Activated CD8-positive, alpha-beta memory T cell treated with anti-CD3 and anti-CD28 coated beads, Interleukin-2, amount 10 ng/mL, durations not matched to agents 7 days and 5 days (primary cell): ENCODE measurements around the gene CRADD. TPM values are rescaled to one million over a fixed set of nuclear protein-coding genes. Genes with fewer than 3 reads are reported as not detected.
A peak's percentile ranks its signal among the peaks of the same experiment; 100 is the strongest.

Source experiments
- ATAC-seq: fragments of 150-1000 bp; cut with Tn5 transposase; one replicate; pipeline ENCODE4 v1.10.0; 2021; ENCODE audit warnings: moderate library complexity
- CTCF ChIA-PET: fragments of 350-600 bp; sonication (Branson Sonifier 250); formaldehyde crosslinking; loops from one replicate; lab custom pipeline; 2021; ENCODE audit warnings: antibody characterized with exemption; lab: Charles Lee
- DNase-seq: peaks from one replicate; pipeline ENCODE4 v3.0.0-alpha.2; 2020
- H3K27ac Mint-ChIP-seq: one replicate; pipeline ENCODE4 v1.8.0; 2021; ENCODE audit warnings: mild to moderate bottlenecking, mixed read lengths
- H3K27me3 Mint-ChIP-seq: one replicate; pipeline ENCODE4 v1.8.0; 2021; ENCODE audit warnings: mixed read lengths
- H3K36me3 Mint-ChIP-seq: one replicate; pipeline ENCODE4 v1.8.0; 2021; ENCODE audit warnings: mild to moderate bottlenecking, mixed read lengths
- H3K4me1 Mint-ChIP-seq: one replicate; pipeline ENCODE4 v1.8.0; 2021; ENCODE audit warnings: mixed read lengths
- H3K4me3 Mint-ChIP-seq: one replicate; pipeline ENCODE4 v1.8.0; 2021; ENCODE audit warnings: mild to moderate bottlenecking, moderate library complexity, mixed read lengths
- H3K9me3 Mint-ChIP-seq: one replicate; pipeline ENCODE4 v1.8.0; 2022; ENCODE audit warnings: low read depth, mixed read lengths
- total RNA-seq, 2 experiments: library from RNA; stranded (reverse); gene quantifications; one replicate each; pipeline ENCODE4 v1.2.3, GENCODE V29; 2021

Gene CRADD
- total RNA-seq, 2 experiments from 2014 or later: 10.8 to 13.1 TPM

DNA sequence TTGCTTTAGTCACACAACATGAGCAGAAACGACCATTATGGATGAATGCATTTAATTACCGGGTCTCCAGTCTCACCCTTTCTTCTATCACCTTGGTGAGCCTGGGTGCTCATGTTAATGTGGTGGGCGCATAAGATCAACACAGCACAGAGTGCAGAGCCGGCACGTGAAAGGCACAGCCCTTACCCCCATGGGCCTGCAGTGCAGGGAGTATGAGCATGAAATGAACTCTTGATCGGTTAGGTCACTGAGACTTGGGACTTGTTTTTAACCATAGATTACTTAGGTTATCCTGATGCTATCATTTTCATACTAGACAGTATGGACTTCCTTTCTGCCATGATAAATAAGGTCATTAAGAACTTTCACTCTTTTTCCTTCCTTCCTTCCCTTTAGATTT lies 156.8 kb downstream of the CRADD start:
- CTCF ChIA-PET: no interaction called here
- no peak for ATAC-seq
- Mint-ChIP-seq H3K27me3 (no peaks in the 10 kb centered on the region), H3K27ac (no peak overlapping the region), H3K36me3 (no peaks in the 10 kb centered on the region), H3K4me1 (no peaks in the 10 kb centered on the region), H3K4me3 (no peak overlapping the region), H3K9me3 (no peaks in the 10 kb centered on the region)
- no peak for DNase-seq

DNA sequence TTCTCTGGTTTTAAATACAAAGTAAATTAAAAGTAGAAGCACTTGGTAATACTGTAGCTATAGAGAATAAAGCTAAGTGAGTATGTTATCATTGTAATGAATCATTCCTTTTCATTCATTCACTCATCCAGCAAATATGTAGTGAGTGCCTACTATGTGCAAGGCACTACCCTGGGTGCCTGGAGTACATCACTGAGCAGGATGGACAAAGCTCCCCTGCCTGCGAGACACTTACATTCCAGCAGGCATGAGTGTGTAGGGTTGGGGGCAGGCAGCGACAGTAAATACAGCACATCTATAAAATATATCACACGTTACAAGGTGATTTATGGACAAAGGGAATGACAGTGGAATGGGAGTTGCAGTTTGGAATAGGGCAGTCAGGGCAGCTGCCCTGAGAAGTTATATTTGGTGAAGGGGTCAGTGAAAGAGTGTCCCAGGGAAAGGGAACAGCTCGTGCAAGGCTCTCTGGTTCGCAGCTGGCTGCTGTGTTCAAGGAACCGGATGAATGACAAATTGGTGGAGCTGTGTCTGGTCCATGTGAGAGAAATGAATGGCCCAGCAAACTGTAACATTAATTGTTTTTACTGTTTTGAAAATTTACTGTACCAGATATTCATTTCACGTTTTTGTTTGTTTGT lies 159.6 kb downstream of the CRADD start:
- ATAC-seq (no peak), DNase-seq (no peak)
- no peaks in the 10 kb centered on the region for H3K9me3 Mint-ChIP-seq
- H3K27ac Mint-ChIP-seq: no peak overlapping the region
- no peaks in the 10 kb centered on the region for H3K36me3 Mint-ChIP-seq
- no peaks in the 10 kb centered on the region for H3K4me1 Mint-ChIP-seq
- CTCF ChIA-PET: interaction anchor here (0.8 kb wide), 1 partner anchor 68 kb away, joined by 3 read pairs; no protein-coding TSS in a partner anchor
- no peaks in the 10 kb centered on the region for H3K27me3 Mint-ChIP-seq
- H3K4me3 Mint-ChIP-seq: no peak overlapping the region

DNA sequence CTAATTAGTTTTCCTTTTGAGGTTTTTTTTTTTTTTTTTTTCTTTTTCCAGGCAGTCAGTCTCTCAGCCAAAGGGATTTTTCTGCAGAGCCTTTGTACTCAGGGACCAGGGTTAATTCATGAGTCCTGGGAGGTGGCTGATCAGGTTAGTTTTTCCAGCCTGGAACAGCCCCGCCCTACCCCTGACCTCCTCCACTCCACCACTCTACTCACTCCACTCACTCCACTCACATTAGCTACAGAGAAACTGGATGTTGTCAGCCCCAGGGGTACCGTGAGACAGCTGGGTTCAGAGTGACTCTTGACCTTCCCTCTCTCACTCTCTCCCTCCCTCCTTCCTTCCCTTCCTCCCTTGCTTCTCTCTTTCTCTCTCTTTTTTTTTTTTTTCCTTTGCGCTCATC lies 161.0 kb downstream of the CRADD start:
- DNase-seq (no peak), ATAC-seq (no peak)
- no peaks in the 10 kb centered on the region for H3K4me1 Mint-ChIP-seq
- H3K4me3 Mint-ChIP-seq: no peak overlapping the region
- H3K9me3 Mint-ChIP-seq: no peaks in the 10 kb centered on the region
- CTCF ChIA-PET: no interaction called here
- no peaks in the 10 kb centered on the region for H3K27me3 Mint-ChIP-seq
- H3K36me3 Mint-ChIP-seq: no peaks in the 10 kb centered on the region
- no peak overlapping the region for H3K27ac Mint-ChIP-seq

DNA sequence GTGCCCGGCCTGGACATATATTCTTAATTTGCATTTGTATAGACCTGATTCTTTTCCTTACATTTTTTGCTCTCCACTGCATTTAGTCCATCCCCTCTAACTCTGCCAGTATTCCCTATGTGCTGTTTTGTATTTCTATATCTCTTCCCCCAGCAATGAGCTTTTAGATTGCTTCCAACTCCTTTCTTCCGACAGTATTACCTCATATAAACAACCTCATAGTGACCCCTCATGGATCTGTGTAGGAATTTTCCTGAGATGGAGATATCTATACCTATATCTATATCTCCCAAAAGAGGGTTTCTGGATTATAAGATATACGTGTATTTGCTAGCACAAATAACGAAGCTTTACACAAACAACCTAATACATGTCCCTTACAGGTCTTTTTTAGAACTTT lies 161.9 kb downstream of the CRADD start:
- no peaks in the 10 kb centered on the region for H3K9me3 Mint-ChIP-seq
- DNase-seq (no peak), ATAC-seq (no peak)
- no peak overlapping the region for H3K4me3 Mint-ChIP-seq
- no peaks in the 10 kb centered on the region for H3K27me3 Mint-ChIP-seq
- CTCF ChIA-PET: no interaction called here
- H3K36me3 Mint-ChIP-seq: no peaks in the 10 kb centered on the region
- H3K4me1 Mint-ChIP-seq: no peaks in the 10 kb centered on the region
- H3K27ac Mint-ChIP-seq: no peak overlapping the region

DNA sequence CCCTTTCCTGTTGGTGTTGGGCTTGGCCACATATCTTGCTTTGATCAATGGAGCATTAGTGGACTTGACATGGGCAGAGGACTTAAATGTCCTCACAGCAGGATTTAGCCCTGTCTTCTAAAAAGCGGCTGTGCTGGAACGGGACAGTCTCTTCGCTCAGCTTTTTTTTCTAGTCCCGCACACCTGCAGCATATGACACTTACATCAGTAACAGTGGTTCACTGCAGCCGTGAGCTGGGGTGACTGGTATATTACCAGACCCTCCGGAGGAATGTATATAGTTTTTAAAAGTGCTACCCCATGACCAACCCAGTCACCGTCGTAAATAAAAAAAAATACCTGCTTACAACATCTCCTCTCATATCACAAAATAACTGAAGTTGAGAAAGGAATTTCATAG lies 164.5 kb downstream of the CRADD start:
- ATAC-seq (no peak), DNase-seq (no peak)
- Mint-ChIP-seq H3K9me3 (no peaks in the 10 kb centered on the region), H3K36me3 (peaks cover 9% of the 10 kb centered on the region), H3K27ac (no peak overlapping the region), H3K27me3 (no peaks in the 10 kb centered on the region), H3K4me1 (peaks cover 5% of the 10 kb centered on the region), H3K4me3 (no peak overlapping the region)
- CTCF ChIA-PET: no interaction called here

DNA sequence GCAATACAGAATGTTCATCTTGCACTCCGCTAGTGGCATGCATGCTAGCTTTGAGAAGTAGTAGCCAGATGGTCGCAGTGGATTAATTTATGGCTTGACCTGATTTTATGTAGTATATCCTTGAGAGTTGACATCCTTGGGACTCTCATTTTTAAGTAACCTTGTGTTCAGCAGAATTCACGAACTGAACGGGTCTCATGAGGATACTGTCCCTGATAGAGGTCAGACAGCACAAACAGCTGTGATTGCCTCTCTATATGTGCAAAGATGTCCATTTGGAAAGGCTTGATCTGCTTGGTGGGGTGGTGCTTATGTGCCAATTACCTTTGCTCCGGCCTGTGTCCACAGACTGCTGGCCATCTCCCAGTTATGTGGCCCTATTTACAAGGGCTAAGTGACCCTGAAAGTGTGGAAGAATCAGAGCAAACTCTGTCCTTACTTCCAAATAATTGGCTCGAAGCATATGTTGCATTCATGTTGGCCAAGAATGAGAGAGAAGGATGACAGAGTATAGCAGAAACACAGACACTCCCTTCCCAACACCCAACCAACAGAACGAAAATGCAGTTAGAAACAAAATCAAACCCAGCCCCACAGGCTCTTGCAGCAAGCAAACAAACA lies 167.1 kb downstream of the CRADD start:
- Mint-ChIP-seq H3K36me3 (peaks cover 17% of the 10 kb centered on the region), H3K27me3 (no peaks in the 10 kb centered on the region), H3K4me1 (peaks cover 27% of the 10 kb centered on the region), H3K4me3 (no peak overlapping the region), H3K27ac (no peak overlapping the region), H3K9me3 (peaks cover 3% of the 10 kb centered on the region)
- CTCF ChIA-PET: no interaction called here
- no peak for ATAC-seq
- no peak for DNase-seq

DNA sequence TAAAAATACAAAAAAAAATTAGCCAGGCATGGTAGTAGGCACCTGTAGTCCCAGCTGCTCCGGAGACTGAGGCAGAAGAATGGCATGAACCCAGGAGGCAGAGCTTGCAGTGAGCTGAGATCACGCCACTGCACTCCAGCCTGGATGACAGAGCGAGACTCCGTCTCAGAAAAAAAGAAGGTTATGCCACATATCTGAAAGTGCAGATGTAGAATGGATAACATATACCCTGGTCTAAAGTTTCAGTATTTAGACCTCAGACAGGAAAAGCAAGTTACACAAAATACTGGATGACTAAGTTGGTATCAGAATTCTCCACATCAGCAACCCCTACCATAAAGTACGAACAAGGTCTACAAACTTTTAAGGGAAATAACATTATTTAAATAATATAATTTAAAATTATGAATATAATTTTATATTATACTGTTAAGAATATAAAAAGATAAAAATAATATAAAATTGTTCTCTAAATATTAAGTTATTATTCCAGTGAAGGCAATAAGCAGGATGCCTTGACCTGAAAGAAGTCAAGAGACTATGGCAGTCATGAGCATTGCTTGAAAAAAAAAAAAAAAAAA lies 169.9 kb downstream of the CRADD start:
- Mint-ChIP-seq H3K4me1 (peaks cover 44% of the 10 kb centered on the region), H3K4me3 (peak overlapping the region; percentile 10), H3K9me3 (peaks cover 3% of the 10 kb centered on the region), H3K27ac (peak overlapping the region; percentile 61), H3K27me3 (peaks cover under 1% of the 10 kb centered on the region), H3K36me3 (peaks cover 22% of the 10 kb centered on the region)
- CTCF ChIA-PET: interaction anchor here (1.1 to 2.4 kb wide), 3 partner anchors 22 to 255 kb away, joined by 3 to 7 read pairs (median 6); no protein-coding TSS in a partner anchor
- ATAC-seq (no peak), DNase-seq (no peak)

DNA sequence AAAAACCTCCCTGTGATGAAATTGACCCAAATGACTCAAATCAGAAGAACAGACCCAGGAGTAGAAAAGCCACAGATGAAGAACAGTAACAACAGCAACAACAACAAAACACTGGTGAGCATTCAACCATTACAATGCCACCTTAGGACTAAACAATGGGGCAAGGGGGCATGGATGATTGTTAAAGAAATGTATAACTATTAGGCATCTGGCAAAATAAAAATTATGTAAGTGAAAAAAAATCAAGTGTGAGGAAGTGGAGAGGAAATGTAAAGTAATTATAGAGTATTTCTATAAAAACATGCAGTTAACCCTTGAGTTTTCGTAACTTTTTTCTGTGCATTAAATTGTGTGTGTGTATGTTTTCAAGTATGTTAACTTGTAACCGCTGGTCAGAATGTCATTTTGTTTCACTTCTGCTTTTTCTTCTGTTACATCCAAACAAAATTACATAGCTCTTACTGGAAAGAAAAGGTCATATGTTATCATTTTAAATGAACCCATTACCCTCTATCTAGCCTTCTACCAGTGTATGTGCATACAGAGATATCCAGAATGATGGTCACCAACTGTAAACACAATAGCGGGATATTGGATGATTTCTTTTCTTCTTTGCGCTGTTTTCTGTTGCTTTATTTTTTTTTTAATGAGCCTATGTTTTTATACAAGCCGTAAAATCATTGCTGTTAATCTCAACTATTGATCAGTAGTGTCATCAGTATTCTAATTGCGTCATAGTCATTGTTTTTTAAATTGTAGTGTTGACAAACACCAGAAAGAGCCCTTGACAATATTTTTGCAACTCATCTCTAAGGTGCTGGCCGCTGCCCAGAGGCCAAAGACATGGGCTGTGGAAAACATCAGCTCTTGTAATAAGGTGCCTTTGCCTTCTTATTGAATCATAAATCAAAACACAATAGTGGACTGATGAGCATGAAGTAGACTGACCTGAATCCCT lies 170.6 kb downstream of the CRADD start:
- ATAC-seq (peak; percentile 61), DNase-seq (no peak)
- Mint-ChIP-seq H3K4me1 (peaks cover 49% of the 10 kb centered on the region), H3K9me3 (peaks cover 3% of the 10 kb centered on the region), H3K36me3 (peaks cover 22% of the 10 kb centered on the region), H3K27me3 (peaks cover 7% of the 10 kb centered on the region), H3K4me3 (peak overlapping the region; percentile 10), H3K27ac (peak overlapping the region; percentile 61)
- CTCF ChIA-PET: interaction anchor here (1.7 to 2.4 kb wide), 2 partner anchors 23 to 255 kb away, joined by 6 to 7 read pairs; no protein-coding TSS in a partner anchor

DNA sequence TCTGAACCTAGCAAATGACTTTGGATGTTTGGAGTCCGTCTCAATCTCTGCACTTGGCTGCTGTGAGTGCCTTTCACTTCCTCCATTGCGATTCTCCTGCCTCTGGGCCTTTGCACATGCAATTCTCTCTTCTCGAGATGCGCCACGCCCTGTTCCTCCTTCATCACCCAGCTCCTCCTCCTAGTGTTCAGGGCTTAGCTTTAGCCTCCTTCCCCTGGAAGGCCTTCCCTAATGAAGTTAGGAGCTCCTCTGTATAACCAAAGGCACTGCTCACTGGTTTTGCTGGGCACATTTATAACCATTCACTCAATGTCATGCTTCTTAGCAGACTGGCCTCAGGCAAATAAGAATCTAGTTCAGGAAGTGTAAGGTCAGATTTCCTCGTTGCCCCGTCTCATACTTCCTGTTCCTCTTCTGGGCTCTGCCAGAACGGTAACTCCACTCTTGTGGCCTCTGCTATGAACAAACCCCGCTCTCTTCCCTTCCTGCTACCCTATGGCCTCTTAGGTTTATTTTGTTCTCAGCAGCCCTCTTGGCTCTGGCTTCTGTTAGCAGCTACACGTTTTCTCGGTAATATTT lies 171.4 kb downstream of the CRADD start:
- CTCF ChIA-PET: interaction anchor here (1.5 to 1.7 kb wide), 2 partner anchors 252 to 254 kb away, joined by 3 to 7 read pairs; no protein-coding TSS in a partner anchor
- Mint-ChIP-seq H3K4me3 (no peak overlapping the region), H3K27ac (peak overlapping the region; percentile 71), H3K36me3 (peaks cover 22% of the 10 kb centered on the region), H3K9me3 (peaks cover 3% of the 10 kb centered on the region), H3K27me3 (peaks cover 11% of the 10 kb centered on the region), H3K4me1 (peaks cover 54% of the 10 kb centered on the region)
- peak; percentile 46 for DNase-seq
- ATAC-seq: peak; percentile 45

DNA sequence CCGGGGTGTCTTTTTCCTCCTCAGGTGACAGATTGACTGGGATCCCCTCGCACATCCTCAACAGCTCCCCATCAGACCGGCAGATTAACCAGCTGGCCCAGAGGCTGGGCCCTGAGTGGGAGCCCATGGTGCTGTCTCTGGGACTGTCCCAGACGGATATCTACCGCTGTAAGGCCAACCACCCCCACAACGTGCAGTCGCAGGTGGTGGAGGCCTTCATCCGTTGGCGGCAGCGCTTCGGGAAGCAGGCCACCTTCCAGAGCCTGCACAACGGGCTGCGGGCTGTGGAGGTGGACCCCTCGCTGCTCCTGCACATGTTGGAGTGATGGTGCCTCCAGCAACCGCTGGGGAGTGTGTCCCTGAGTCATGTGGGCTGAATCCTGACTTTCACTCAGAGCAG lies 172.8 kb downstream of the CRADD start:
- peaks cover 15% of the 10 kb centered on the region for H3K27me3 Mint-ChIP-seq
- H3K4me1 Mint-ChIP-seq: peaks cover 64% of the 10 kb centered on the region
- DNase-seq (no peak), ATAC-seq (no peak)
- no peak overlapping the region for H3K4me3 Mint-ChIP-seq
- H3K36me3 Mint-ChIP-seq: peaks cover 19% of the 10 kb centered on the region
- peaks cover 3% of the 10 kb centered on the region for H3K9me3 Mint-ChIP-seq
- no peak overlapping the region for H3K27ac Mint-ChIP-seq
- CTCF ChIA-PET: interaction anchor here (1.5 kb wide), 1 partner anchor 251 kb away, joined by 3 read pairs; no protein-coding TSS in a partner anchor

DNA sequence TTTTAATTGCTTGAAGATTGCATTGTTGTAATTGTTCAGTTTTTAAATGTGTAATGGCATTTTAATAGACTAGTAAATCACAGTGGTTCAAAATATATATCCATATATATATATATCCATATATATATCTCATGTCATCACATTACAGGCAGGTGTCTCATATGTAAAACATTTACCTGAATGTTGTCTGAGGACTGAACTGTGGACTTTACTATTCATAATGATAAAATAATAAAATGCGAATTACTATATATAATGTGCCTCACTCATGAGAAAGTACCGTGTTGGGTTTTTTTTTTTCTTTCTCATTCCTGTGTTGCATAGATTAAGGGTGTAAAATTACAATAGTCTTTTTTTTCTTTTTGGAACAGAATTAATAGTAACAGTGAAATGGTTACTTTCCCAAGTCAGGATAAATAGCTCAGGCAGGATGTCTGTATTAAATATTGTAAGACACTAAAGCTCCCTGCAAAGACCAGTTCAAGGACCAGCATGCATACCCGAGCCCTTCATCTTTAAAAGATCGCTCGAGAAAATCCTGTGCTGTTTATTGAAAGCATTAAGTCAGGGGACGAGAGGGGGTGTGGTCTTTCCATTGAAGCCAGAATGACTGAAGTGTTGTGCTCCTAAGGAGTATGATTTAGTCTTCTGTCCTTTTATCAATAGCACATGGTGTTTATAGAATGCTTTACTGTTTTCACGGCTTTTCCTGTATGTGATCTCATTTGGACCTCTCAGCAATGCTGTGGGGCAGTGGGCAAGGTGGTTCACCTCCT lies 173.5 kb downstream of the CRADD start:
- CTCF ChIA-PET: interaction anchor here (1.0 to 1.8 kb wide), 2 partner anchors 128 to 251 kb away, joined by 3 to 15 read pairs; no protein-coding TSS in a partner anchor
- Mint-ChIP-seq H3K27ac (peak overlapping the region; percentile 79), H3K4me3 (no peak overlapping the region), H3K9me3 (peaks cover 3% of the 10 kb centered on the region), H3K36me3 (peaks cover 16% of the 10 kb centered on the region), H3K4me1 (peaks cover 64% of the 10 kb centered on the region), H3K27me3 (peaks cover 15% of the 10 kb centered on the region)
- DNase-seq (no peak), ATAC-seq (no peak)

DNA sequence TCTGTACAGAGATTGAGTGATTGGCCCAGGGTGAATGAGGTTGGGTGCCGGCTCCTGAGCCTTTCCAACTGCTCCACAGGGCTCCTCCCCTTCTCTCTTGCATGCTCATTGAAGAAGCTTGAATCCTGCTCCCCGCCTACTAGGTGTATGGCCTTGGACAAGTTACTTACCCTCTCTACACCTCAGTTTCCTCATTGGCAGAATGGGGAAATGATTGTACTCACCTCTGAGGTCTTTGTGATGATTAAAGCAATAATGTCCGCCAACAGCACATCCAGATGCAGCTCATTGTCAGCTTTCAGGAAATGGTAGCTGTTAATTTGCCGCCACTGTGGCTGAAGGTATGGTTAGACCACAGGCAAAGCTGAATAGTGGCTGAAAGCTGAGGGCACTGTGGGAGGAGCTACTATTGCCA lies 174.1 kb downstream of the CRADD start:
- DNase-seq: peak; percentile 90
- peaks cover 15% of the 10 kb centered on the region for H3K27me3 Mint-ChIP-seq
- peak; percentile 70 for ATAC-seq
- peaks cover 66% of the 10 kb centered on the region for H3K4me1 Mint-ChIP-seq
- peaks cover 3% of the 10 kb centered on the region for H3K9me3 Mint-ChIP-seq
- H3K4me3 Mint-ChIP-seq: peak overlapping the region; percentile 24
- peak overlapping the region; percentile 79 for H3K27ac Mint-ChIP-seq
- peaks cover 13% of the 10 kb centered on the region for H3K36me3 Mint-ChIP-seq
- CTCF ChIA-PET: interaction anchor here (1.0 to 1.8 kb wide), 2 partner anchors 127 to 250 kb away, joined by 3 to 15 read pairs; no protein-coding TSS in a partner anchor
